SK-N-SH (cell line): Measurements from ENCODE around the gene ANAPC2. TPM values are rescaled to one million over a fixed set of nuclear protein-coding genes. Genes with fewer than 3 reads are reported as not detected.

ENCODE experiments used
- CTCF ChIA-PET: fragments of 300-600, 350-600 bp; formaldehyde crosslinking; extraction: SDS; loops from one replicate; lab custom pipeline; 2021; lab: Yijun Ruan, JAX
- POLR2A ChIA-PET: fragments of 350-600 bp; sonication (Branson Sonifier 250); formaldehyde crosslinking; extraction: SDS; loops from one replicate; lab custom pipeline; 2020; ENCODE audit warnings: antibody characterized with exemption, inconsistent platforms; lab: Yijun Ruan, JAX
- DNase-seq: peaks from one replicate; pipeline ENCODE4 v3.0.0; 2012
- H2AFZ ChIP-seq: fragments of 200-600 bp; sonication (generic); 2 replicates; pipeline ENCODE4 v1.8.1; 2016; ENCODE audit warnings: antibody characterized with exemption, mild to moderate bottlenecking, low read depth
- H3F3A ChIP-seq: fragments of 200-600 bp; sonication (generic); replicated peaks from 2 replicates; pipeline ENCODE3; 2016; ENCODE audit warnings: antibody characterized with exemption, mild to moderate bottlenecking; ENCODE audit not compliant: insufficient read depth
- H3K27ac ChIP-seq, 2 experiments: fragments of 200-500 bp in 1 of 2; fragments of 200-600 bp in 1 of 2; sonication (Bioruptor generic) in 1 of 2; sonication (generic), shearing (Covaris generic) in 1 of 2; 2 replicates each; pipeline versions ENCODE4 v1.5.1 to v1.6.1; 2014 to 2016; ENCODE audit warnings: low read depth in 2 of 2, inconsistent platforms in 1 of 2, low read length in 1 of 2, mild to moderate bottlenecking in 1 of 2, mixed read lengths in 1 of 2
- H3K27me3 ChIP-seq: fragments of 200-600 bp; sonication (generic), shearing (Covaris generic); 2 replicates; pipeline ENCODE4 v1.6.1; 2016; ENCODE audit warnings: mixed run types; ENCODE audit not compliant: insufficient read depth
- H3K36me3 ChIP-seq, 2 experiments: fragments of 200-500 bp in 1 of 2; fragments of 200-600 bp in 1 of 2; sonication (Bioruptor generic) in 1 of 2; sonication (generic) in 1 of 2; replicated peaks in 1 of 2; 2 replicates each; pipeline versions ENCODE3 to v1.5.1; 2014 to 2016; ENCODE audit warnings: low read length in 1 of 2, mild to moderate bottlenecking in 1 of 2; ENCODE audit not compliant: insufficient read depth in 2 of 2, control insufficient read depth in 1 of 2
- H3K4me1 ChIP-seq, 2 experiments: fragments of 200-500 bp in 1 of 2; fragments of 200-600 bp in 1 of 2; sonication (Bioruptor generic) in 1 of 2; sonication (generic), shearing (Covaris generic) in 1 of 2; 2 replicates each; pipeline versions ENCODE4 v1.5.1 to v1.6.1; 2014 to 2016; ENCODE audit warnings: low read depth in 1 of 2, low read length in 1 of 2, mixed run types in 1 of 2; ENCODE audit not compliant: insufficient read depth in 2 of 2, control insufficient read depth in 1 of 2
- H3K4me2 ChIP-seq: fragments of 200-600 bp; sonication (generic), shearing (Covaris generic); 2 replicates; pipeline ENCODE4 v1.6.1; 2017; ENCODE audit warnings: mixed run types
- H3K4me3 ChIP-seq, 2 experiments: fragments of 200-500 bp in 1 of 2; fragments of 200-600 bp in 1 of 2; sonication (Bioruptor generic) in 1 of 2; sonication (generic), shearing (Covaris generic) in 1 of 2; 2 replicates each; pipeline versions ENCODE4 v1.5.1 to v1.8.1; 2014 to 2016; ENCODE audit warnings: low read depth in 2 of 2, inconsistent platforms in 1 of 2, low read length in 1 of 2, mild to moderate bottlenecking in 1 of 2, mixed read lengths in 1 of 2, moderate library complexity in 1 of 2
- H3K79me2 ChIP-seq: fragments of 200-600 bp; sonication (generic); 2 replicates; pipeline ENCODE4 v1.8.1; 2017; ENCODE audit warnings: mild to moderate bottlenecking; ENCODE audit not compliant: insufficient read depth
- H3K9ac ChIP-seq: fragments of 200-600 bp; sonication (generic); 2 replicates; pipeline ENCODE4 v1.6.1; 2017; ENCODE audit warnings: mixed run types
- H3K9me2 ChIP-seq: fragments of 200-600 bp; sonication (generic); 2 replicates; pipeline ENCODE4 v1.6.1; 2017; ENCODE audit warnings: mixed run types
- H3K9me3 ChIP-seq: fragments of 200-600 bp; sonication (generic); 2 replicates; pipeline ENCODE4 v1.6.1; 2017; ENCODE audit warnings: mixed run types, mild to moderate bottlenecking, moderate library complexity
- H4K20me1 ChIP-seq: fragments of 200-600 bp; sonication (generic); 2 replicates; pipeline ENCODE4 v1.6.1; 2017; ENCODE audit warnings: mild to moderate bottlenecking, mixed run types; ENCODE audit not compliant: insufficient read depth
- ELF1 ChIP-seq: IDR thresholded peaks from 2 replicates; pipeline ENCODE4 v1.4.0; 2012
- EP300 ChIP-seq, 2 experiments: IDR thresholded peaks; 2 replicates each; pipeline versions ENCODE4 v1.4.0 to v1.6.1; 2012; ENCODE audit warnings: borderline replicate concordance in 1 of 2, low read depth in 1 of 2, low read length in 1 of 2
- FOSL2 ChIP-seq: IDR thresholded peaks from 2 replicates; pipeline ENCODE4 v1.4.0; 2012; ENCODE audit warnings: low read depth, mild to moderate bottlenecking, moderate library complexity, borderline replicate concordance
- FOXM1 ChIP-seq: IDR thresholded peaks from 2 replicates; pipeline ENCODE4 v1.4.0; 2012; ENCODE audit warnings: low read depth, mild to moderate bottlenecking
- JUND ChIP-seq: IDR thresholded peaks from 2 replicates; pipeline ENCODE4 v1.4.0; 2012
- MEF2A ChIP-seq: IDR thresholded peaks from 2 replicates; pipeline ENCODE4 v1.4.0; 2012; ENCODE audit warnings: low read depth, borderline replicate concordance
- MXI1 ChIP-seq: IDR thresholded peaks from 2 replicates; pipeline ENCODE4 v1.6.1; 2012; ENCODE audit warnings: mild to moderate bottlenecking, low read depth, low read length, improper control_type of control experiment
- NFIC ChIP-seq: IDR thresholded peaks from 2 replicates; pipeline ENCODE4 v1.4.0; 2012; ENCODE audit warnings: borderline replicate concordance
- RCOR1 ChIP-seq: fragments of 150-350 bp; IDR thresholded peaks from 2 replicates; pipeline ENCODE4 v1.6.1; 2017; ENCODE audit warnings: antibody characterized with exemption, low read length
- RFX5 ChIP-seq: IDR thresholded peaks from 2 replicates; pipeline ENCODE4 v1.6.1; 2012; ENCODE audit warnings: mild to moderate bottlenecking, improper control_type of control experiment, low read length
- SIN3A ChIP-seq: IDR thresholded peaks from 2 replicates; pipeline ENCODE4 v1.6.1; 2012; ENCODE audit warnings: low read depth, mild to moderate bottlenecking, low read length, moderate library complexity, borderline replicate concordance
- TAF1 ChIP-seq: IDR thresholded peaks from 2 replicates; pipeline ENCODE4 v1.6.1; 2012; ENCODE audit warnings: low read depth, mild to moderate bottlenecking, low read length, moderate library complexity, borderline replicate concordance
- USF2 ChIP-seq: fragments of 150-350 bp; IDR thresholded peaks from 2 replicates; pipeline ENCODE4 v1.6.1; 2017; ENCODE audit warnings: antibody characterized with exemption, low read length, low read depth, borderline replicate concordance
- YY1 ChIP-seq: IDR thresholded peaks from 2 replicates; pipeline ENCODE4 v1.4.0; 2012; ENCODE audit warnings: low read depth, mild to moderate bottlenecking
- WGBS: methylation state at CpG from one replicate; pipeline ENCODE4 v1.1.6; 2017; ENCODE audit warnings: low lambda C conversion rate; 5-methylcytosine and 5-hydroxymethylcytosine counted together
- polyA plus RNA-seq, 3 experiments: library from polyadenylated mRNA; depleted of rRNA; stranded (reverse); fragments of >200 nt; gene quantifications; 2 replicates each; pipeline ENCODE4 v1.2.3, GENCODE V29; 2012
- TF ChIP-seq, protein P1 (sequence below): IDR thresholded peaks from 2 replicates; pipeline ENCODE4; 2012

ANAPC2 gene
- polyA plus RNA-seq, 1 of the 3 experiments (the other 2 are of a cell fraction), result 35.1 TPM

DNA sequence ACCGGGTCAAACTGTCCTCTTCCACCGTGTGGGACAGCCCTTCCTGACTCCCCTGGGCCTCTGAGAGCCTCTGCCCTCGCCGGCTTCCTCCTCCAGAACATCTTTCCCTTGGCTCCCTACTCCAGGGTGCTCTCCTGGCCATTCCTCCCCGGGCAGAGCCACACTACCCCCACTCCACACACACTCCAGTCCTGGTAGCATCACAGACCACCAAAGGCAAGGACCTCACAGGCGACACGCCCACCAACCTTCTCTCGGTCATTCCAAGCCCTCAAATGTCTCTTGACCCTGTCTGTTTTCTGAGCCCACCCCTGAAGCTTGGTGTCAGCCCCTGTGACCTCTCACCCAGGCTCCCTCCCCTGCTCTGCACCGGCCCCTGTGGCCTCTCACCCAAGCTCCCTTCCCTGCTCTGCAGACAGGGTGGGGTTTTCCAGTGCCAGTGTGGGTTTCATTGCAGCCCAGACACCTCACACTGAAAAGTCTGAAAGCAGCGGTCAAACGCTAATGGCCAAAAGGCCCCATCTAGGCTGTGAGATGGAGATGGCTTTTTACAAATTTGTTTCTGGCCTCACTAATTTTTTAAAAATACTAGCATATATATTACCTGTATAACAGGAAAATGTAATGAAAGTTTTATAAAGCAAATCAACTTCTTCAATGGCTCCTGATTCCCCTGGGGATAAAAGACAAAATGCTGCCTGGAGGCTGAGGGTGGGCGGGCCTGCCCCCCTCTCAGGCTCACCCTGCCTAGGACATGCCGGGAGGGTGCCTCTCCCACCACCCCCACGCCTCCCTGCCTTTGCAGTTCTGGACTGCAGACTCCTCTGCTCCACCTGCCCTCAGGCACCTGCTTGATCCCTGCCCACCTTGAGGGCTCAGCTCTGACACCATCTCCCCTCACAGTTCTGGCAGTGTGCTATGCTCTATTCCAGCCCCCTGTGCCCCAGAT lies 29.0 kb downstream of the ANAPC2 start:
- DNase-seq, result no peak
- Histone ChIP-seq H3K27me3 (no peaks in the 10 kb centered on the region), H3K4me1 (peaks cover 0 to 3% of the 10 kb centered on the region in 2 experiments; a peak in 1 of 4 replicates), H3K9me2 (no peaks in the 10 kb centered on the region), H3K27ac (no peak overlapping the region), H3K79me2 (no peaks in the 10 kb centered on the region), H3K9me3 (no peaks in the 10 kb centered on the region), H2AFZ (no peak overlapping the region), H4K20me1 (no peaks in the 10 kb centered on the region), H3K4me3 (no peak overlapping the region), H3K4me2 (no peak overlapping the region), H3F3A (no peaks in the 10 kb centered on the region), H3K9ac (no peak overlapping the region), H3K36me3 (no peaks in the 10 kb centered on the region)
- no peak for TF ChIP-seq NFIC
- TF ChIP-seq FOXM1, result no peak
- no peak for TF ChIP-seq MEF2A
- TF ChIP-seq EP300 (IDR thresholded peaks at IDR 0.05; ENCODE audit: borderline replicate concordance in 1 of 2, low read depth in 1 of 2, low read length in 1 of 2), result no peak
- TF ChIP-seq RCOR1, result no peak
- TF ChIP-seq SIN3A, result no peak
- no peak for TF ChIP-seq ELF1
- no peak for TF ChIP-seq RFX5
- TF ChIP-seq, protein P1, sequence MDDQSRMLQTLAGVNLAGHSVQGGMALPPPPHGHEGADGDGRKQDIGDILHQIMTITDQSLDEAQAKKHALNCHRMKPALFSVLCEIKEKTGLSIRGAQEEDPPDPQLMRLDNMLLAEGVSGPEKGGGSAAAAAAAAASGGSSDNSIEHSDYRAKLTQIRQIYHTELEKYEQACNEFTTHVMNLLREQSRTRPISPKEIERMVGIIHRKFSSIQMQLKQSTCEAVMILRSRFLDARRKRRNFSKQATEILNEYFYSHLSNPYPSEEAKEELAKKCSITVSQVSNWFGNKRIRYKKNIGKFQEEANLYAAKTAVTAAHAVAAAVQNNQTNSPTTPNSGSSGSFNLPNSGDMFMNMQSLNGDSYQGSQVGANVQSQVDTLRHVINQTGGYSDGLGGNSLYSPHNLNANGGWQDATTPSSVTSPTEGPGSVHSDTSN, result no peak
- TF ChIP-seq TAF1, result no peak
- no peak for TF ChIP-seq USF2
- ChIA-PET CTCF (interaction anchor here (1.5 kb wide), 1 partner anchor 68 kb away, joined by 4 read pairs; the partner anchor contains the start of gene RNF224), POLR2A (no interaction called here)
- 50% methylated on average over 14 of the region's 14 CpGs for WGBS

DNA sequence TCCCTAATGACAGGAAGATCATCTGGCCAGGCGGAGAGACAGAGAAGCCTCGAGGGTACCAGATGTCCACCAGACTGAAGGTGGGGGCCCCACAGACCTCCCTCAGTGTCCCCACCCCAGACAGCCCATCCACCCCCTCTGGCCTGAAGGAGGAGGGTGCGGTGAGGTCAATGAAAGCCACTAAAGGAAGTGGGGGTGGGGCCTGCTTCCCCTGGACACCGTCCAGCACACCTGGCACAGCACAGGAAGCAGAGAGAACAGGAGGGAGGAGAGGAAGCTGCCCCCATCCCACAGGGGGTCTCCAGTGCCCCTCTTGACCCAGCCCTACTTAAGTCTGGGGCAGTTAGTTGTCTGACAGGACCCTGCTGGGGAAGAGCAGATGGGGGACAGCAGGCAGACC lies 29.7 kb downstream of the ANAPC2 start:
- peaks cover 0 to 3% of the 10 kb centered on the region in 2 experiments; a peak in 1 of 4 replicates for H3K4me1 ChIP-seq
- H3K79me2 ChIP-seq, result no peaks in the 10 kb centered on the region
- H3K4me2 ChIP-seq, result no peak overlapping the region
- 43% methylated on average over 4 of the region's 4 CpGs for WGBS
- CTCF ChIA-PET, result interaction anchor here (1.0 to 1.5 kb wide), 2 partner anchors 13 to 69 kb away, joined by 3 to 4 read pairs; partner anchors contain the start of genes RNF224 and TMEM210
- H4K20me1 ChIP-seq, result no peaks in the 10 kb centered on the region
- no peak for TF ChIP-seq MXI1
- no peak for TF ChIP-seq JUND
- TF ChIP-seq FOSL2, result no peak
- TF ChIP-seq NFIC, result no peak
- no peak for TF ChIP-seq USF2
- TF ChIP-seq YY1, result no peak
- no peak for TF ChIP-seq RFX5
- TF ChIP-seq, all 33 proteins: peak for 0
- Histone ChIP-seq H3K27me3 (no peaks in the 10 kb centered on the region), H3F3A (no peaks in the 10 kb centered on the region), H3K9me2 (no peaks in the 10 kb centered on the region), H3K27ac (no peak overlapping the region), H3K4me3 (no peak overlapping the region), H3K36me3 (no peaks in the 10 kb centered on the region), H3K9me3 (no peaks in the 10 kb centered on the region), H3K9ac (no peak overlapping the region), H2AFZ (no peak overlapping the region)
- POLR2A ChIA-PET, result no interaction called here
- no peak for DNase-seq
